NCI-H1417 treated with DMSO at 0.1 percent for 48 hours (cell line): ENCODE results near the gene DENND1A.
"Not testable (repeated sequence)": the region's sequence is repeated elsewhere in the genome, so short reads cannot be mapped to it uniquely, and the experiment has no call there.

Source experiments
- DNase-seq: peaks from one replicate; lab custom pipeline; 2025; lab: John Stamatoyannopoulos, UW

Gene DENND1A

DNA sequence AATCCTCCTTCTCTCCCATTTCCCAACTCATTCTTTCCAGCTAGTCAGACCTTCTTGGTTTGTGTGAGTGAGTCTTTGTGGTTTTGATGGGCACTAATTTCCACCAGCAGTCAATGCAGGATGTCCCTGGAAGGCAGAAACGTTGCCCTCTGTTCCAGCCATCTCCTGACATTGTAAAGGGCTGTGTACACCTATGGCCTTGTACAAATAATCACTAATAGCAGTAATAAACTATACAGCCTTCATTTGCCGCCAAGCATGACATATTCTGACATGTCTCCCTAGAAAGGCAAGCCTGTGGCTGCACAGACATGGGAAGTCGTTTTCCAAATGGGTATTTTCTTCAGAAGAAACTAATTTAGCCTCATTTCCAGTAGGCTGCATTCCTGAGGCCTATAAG lies 18.4 kb upstream of the DENND1A start:
- DNase-seq: no peak

- DNase-seq: no peak
Observed at GRCh38 chr9:123947326-123947725, 17.4 kb upstream of the DENND1A start.

DNA sequence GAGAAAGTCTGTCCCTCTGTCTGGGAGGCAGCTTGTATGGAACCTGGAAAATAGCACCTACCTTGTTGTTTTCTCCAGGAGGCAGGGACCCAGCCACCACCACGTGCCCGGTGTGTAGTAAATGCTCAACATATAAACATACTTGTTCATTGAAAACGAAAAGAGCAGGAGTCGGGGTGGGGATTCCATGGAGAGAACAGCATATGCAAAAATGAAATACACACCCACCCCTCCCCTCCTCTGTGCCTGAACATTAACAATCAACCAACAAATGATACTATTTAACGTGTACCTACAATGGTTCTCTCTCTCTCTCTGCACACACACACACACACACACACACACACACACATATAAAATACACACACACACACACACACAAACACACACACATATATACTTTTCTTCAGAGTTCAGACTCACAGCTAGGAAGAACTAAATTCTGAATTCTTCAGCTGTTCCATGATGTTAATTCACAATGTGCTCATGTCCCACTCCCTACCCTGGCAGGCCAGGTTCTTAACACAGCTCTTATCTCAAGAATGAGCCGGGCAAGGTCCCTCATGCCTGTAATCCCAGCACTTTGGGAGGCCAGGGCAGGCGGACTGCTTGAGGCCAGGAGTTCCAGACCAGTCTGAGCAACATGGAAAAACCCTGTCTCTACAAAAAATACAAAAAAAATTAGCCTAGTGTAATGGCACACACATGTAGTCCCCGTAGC lies 16.3 kb upstream of the DENND1A start:
- no peak for DNase-seq

- DNase-seq: no peak
Observed at GRCh38 chr9:123945532-123945931, 15.6 kb upstream of the DENND1A start.

GRCh38 chr9:123944464-123944863 lies 14.5 kb upstream of the DENND1A start:
- DNase-seq: not testable (repeated sequence)

- DNase-seq: no peak
Observed at GRCh38 chr9:123943671-123944070, 13.7 kb upstream of the DENND1A start.

GRCh38 chr9:123942542-123942941 lies 12.6 kb upstream of the DENND1A start:
- DNase-seq: no peak

DNA sequence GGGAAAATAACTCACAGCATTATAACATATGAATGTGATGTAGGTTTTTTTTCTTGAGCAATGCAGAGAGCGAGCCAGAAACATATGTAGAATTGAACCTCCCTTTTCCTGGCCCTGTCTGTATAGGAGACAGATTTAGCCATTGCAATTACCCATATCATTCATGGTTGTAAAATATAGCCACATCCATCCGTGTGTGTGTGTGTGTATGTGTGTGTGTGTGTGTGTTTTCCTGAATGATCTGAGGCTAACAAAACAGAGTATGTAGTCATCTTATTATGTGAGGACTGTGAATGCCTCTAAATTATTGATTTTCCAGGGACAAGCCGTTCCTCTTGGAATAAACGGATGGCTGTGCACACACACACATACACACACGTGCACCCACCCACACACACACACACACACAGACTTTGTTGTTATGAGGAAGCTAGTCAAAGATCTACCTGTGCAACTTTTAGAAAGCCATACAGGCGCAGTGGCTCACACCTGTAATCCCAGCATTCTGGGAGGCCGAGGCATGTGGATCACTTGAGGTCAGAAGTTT lies 11.7 kb upstream of the DENND1A start:
- no peak for DNase-seq

GRCh38 chr9:123940721-123941523 lies 11.0 kb upstream of the DENND1A start:
- DNase-seq: no peak

DNA sequence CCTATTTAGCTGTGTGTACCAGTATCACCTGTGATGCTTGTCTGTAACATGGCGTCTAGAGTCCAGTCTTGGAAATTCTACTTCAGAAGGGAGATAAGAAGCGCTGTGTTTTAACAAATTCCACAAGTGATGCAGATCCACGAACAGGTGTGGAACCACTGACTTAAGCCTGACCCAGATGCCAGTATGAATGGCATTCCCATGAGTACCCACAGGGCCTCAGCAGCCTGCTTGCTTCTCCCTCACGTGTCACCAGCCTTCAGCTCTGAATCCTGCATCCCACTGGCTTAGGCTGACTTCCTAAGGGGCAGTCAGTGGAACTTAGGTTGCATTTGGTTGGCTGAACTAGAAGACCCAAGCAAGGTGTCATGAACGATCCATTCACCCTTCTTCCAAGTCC lies 8.5 kb upstream of the DENND1A start:
- DNase-seq: no peak

GRCh38 chr9:123936575-123936974 lies 6.6 kb upstream of the DENND1A start:
- DNase-seq: not testable (repeated sequence)

GRCh38 chr9:123933440-123934212 lies 3.7 kb upstream of the DENND1A start:
- DNase-seq: no peak

- no peak for DNase-seq
Observed at GRCh38 chr9:123929177-123929869, 603 bp downstream of the DENND1A start.

DNA sequence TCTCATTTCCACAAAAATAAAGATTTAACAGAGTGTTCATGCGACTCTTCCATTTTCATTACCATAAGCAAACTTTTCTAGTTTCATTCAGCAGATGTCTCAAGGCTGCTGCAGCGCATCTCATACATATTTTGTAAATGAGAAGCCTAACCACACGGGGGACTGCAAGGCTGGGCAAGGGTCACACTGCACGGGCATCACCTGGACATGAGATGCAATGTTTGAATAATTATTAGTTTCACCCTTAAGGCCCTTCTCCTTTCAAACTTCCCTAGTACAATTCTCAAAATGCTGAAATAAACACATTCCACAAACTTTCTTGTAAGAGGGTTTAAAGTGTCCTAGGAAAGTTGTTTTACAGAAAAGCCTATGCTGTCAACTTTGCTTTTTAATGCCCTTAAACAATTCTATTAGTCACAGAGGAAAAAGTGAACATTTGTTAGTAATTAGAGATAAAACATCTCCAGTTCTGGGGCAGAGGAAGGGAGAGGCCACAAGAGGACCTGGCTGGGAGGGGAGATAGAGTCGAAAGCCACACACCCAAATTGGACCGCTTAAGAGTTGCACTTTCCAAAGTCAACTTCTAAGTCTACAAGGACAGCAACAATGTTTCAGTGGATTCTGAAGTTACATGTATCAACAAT lies 1.3 kb downstream of the DENND1A start:
- DNase-seq: no peak

DNA sequence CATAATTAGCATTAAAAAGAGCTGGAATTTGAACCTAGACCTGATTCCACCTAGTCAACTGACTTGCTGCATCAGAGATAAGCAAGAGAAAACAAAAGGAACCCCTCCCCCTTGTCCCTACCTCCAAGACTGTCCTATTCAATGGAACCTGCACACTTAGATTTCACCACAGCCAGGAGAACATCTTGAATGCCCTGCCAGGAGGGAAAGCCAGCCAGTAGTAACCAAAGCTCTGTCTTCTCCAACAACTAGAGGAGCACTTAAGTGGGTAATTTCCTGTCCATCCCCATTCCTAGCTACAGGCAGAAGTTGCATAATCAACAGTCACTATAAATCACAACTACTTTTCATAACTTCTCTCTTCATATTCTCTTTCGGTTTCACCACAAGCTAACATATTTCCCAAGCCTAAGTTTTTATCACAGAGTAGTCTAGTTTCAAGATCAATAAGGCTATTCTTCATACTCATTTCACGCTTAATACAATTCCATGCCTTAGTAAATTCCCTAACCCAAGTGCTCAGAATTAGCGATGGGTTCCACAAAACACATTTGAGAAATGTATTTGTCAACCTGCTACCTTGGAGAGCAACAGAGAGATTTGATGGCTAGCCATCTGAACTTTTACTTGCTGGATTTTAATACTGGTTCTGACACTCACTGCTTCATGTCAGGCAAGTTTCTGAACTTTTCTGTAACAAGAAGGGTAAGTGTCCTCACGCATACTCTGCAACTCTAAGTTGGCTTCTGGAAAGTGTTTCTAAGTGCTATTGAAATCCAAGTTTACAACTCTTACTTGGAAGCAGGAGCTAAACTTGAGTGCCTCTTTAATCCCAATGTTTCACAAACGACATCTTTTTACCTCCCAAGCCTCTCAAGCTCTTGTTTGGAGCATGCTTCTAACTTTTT lies 2.0 kb downstream of the DENND1A start:
- no peak for DNase-seq

DNA sequence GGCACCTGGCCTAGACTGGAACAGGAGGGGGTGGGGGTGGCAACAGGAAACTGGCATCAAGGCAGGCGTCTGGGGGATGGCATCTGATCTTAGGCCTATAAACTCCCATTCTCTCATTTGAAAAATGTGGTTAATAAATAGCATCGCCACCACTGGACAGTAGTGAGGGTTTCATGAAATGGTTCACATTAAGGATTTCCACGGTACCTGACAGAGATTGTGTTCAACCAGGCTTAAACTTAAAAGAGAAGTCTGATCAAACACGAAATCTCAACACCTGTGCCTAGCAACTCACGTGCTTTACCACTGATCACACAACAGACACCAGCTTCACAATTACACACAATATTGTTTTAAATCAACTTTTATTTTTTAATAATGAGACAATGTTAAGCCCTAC lies 3.0 kb downstream of the DENND1A start:
- no peak for DNase-seq

DNA sequence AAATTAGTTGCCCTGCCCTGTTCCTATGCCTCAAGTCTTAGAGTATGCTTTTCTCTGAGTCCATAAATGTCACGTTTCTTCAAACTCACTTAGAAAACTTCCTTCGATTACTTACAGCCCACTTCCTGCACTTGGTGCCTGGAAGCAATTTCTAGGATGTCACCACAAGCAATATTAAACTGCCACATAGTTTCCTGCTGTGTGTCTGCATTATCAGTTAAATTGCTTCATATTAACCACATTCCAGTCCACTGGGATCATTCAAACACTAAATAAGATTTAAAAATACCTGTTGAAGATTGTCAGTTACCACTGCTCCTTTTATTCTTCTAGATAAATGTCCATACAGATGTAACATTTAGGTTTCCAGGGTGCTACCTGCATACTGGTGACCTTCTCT lies 4.1 kb downstream of the DENND1A start:
- no peak for DNase-seq

DNA sequence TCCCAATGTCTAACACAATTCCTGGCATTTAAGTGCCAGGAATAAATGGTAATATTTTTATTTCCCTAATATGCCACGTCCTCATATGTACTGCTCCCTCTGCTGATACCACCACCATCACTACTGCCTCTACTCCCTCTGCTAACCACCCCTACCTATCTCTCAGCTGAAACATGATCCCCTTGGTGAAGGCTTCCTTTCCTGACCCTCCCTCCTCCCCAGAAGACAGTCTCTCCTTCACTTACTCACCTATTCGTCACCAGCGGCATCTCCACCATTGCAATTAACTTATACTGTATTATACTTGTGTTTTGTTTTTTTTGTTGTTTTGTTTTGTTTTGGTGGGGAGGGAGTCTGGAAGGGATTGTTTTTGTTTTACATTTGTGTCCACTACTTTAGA lies 4.8 kb downstream of the DENND1A start:
- no peak for DNase-seq

DNA sequence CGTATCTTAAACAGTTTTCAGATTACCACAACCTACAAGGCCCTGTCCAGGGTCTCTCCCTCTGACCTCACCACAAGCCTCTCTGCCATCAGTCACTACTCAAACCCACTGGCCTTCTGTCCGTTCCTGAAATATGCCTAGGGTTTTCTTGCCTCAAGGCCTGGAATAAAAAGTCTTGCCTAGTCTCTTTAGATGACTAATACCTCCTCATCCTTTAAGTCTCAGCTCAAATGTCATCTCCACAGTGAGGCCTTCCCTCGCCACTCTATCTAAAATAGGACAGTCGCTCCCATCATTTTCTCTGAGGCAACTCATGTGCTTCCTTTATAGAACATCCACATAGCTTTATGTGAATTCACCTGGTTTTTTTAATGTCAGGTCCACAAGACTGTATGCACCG lies 5.2 kb downstream of the DENND1A start:
- DNase-seq: no peak

DNA sequence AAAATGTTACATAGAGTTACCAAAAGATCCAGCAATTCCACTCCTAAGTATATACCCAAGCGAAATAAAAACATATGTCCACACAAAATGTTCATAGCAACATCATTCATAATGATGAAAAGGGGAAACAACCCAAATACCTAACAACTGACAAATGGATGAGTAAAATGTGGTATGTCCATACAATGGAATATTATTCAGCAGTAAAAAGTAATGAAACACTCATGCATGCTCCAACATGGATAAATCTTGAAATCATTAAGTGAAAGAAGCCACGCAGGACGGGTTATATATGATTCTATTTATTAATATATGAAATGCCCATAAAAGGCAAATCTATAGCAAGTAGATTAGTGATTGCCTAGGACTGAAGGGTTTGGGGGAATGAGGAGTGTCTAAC lies 6.0 kb downstream of the DENND1A start:
- DNase-seq: no peak
